Measurements from ENCODE around the gene COQ10B. TPM values are rescaled to one million over a fixed set of nuclear protein-coding genes. Genes with fewer than 3 reads are reported as not detected.
A peak's percentile ranks its signal among the peaks of the same experiment; 100 is the strongest.

COQ10B gene
- total RNA-seq, result 10 to 100 TPM; 26.6 to 39.9 (median 33.8) TPM
- polyA plus RNA-seq, result 10 to 100 TPM; 21.6 to 38.5 TPM
- long read RNA-seq, donor 1, transcript COQ10B-201 (5 exons, 2,239 nt), result major isoform, 87 of 88 reads
- long read RNA-seq, donor 1, partial matches to known transcripts, result 0 of 88 reads
- long read RNA-seq, donor 1, other reads (novel, unspliced or antisense), result 0 of 88 reads
- long read RNA-seq, donor 2, transcript COQ10B-201 (5 exons, 2,239 nt), result major isoform, 403 of 415 reads
- long read RNA-seq, donor 2, partial matches to known transcripts, result 6 of 415 reads
- long read RNA-seq, donor 2, other reads (novel, unspliced or antisense), result 2 of 415 reads
- long read RNA-seq, donor 3, transcript COQ10B-201 (5 exons, 2,239 nt), result major isoform, 71 of 74 reads
- long read RNA-seq, donor 3, partial matches to known transcripts, result 1 of 74 reads
- long read RNA-seq, donor 3, other reads (novel, unspliced or antisense), result 1 of 74 reads

DNA sequence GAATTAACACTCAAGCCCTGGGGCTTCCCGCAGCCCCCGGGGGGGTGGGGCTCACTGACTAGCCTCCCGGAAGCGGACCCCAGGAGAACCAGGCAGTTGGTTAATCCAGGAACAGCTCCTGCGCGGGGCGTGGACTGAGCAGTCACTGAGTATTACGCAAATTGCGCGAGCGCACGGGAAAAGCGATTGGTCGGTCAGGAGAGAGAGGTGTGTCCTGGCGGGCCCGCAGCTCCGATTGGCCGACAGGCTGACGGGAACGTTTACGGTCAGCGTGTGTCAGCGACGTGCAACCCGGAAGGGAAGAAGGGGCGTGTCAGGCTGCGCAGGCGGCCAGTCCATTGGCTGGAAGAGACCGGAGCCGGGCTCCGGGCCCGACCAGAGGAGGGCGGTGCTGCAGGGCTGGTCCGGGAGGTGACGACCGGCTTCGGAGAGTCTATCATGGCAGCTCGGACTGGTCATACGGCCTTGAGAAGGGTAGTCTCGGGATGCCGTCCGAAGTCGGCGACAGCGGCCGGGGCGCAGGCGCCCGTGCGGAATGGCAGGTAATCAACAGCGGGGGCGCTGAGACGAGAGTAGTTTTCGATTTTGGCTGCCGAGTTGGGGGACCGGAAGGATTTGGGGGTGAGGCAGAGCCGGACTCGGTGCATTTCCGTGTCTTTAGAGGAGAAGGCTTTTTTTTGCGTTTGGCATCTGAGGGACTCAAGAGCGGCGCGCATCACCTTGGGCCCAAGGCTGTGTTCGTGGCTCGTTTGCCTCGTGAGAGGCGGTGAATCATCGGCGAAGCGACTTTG, at the start of gene COQ10B:
Gene COQ10B (plus strand): TSS at position 430 of the 791 bp plus-strand sequence. CDS start 9 bp downstream, at position 439.
- Histone ChIP-seq H3K4me1 (peaks cover 0 to 44% (median 19%) of the 10 kb centered on the region in 12 donors), H3K27me3 (no peaks in the 10 kb centered on the region), H3K27ac (peak within 1 kb of the TSS; percentile 88 to 100 (median 98)), H3K9me3 (no peaks in the 10 kb centered on the region), H3K36me3 (no peaks in the 10 kb centered on the region), H3K4me3 (peak within 1 kb of the TSS; percentile 44 to 98 (median 78))
- peak; percentile 99 to 100 (median 100) for DNase-seq
- peak; percentile 36 to 89 for TF ChIP-seq POLR2A (IDR thresholded peaks at IDR 0.05)
- TF ChIP-seq, protein P1, sequence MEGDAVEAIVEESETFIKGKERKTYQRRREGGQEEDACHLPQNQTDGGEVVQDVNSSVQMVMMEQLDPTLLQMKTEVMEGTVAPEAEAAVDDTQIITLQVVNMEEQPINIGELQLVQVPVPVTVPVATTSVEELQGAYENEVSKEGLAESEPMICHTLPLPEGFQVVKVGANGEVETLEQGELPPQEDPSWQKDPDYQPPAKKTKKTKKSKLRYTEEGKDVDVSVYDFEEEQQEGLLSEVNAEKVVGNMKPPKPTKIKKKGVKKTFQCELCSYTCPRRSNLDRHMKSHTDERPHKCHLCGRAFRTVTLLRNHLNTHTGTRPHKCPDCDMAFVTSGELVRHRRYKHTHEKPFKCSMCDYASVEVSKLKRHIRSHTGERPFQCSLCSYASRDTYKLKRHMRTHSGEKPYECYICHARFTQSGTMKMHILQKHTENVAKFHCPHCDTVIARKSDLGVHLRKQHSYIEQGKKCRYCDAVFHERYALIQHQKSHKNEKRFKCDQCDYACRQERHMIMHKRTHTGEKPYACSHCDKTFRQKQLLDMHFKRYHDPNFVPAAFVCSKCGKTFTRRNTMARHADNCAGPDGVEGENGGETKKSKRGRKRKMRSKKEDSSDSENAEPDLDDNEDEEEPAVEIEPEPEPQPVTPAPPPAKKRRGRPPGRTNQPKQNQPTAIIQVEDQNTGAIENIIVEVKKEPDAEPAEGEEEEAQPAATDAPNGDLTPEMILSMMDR (IDR thresholded peaks at IDR 0.05), result peak in 11 of 12 donors; percentile 6 to 71 (median 42)
- intact Hi-C loops (cut with DNase I), result loop anchor here in 9 of 10 donors (1.0 to 10.0 kb wide), 9 partner anchors 17 to 251 kb away; partner anchors contain the start of genes SF3B1 (in 7 of the 9), HSPE1 (in 5 of the 9), HSPD1 (in 2 of the 9) and MARS2 (in 1 of the 9)
- peak; percentile 98 to 99 (median 98) for ATAC-seq
- WGBS, 4 donors, result 0 to 1% (median 0%) methylated on average over 41 to 70 of the region's 70 CpGs

DNA sequence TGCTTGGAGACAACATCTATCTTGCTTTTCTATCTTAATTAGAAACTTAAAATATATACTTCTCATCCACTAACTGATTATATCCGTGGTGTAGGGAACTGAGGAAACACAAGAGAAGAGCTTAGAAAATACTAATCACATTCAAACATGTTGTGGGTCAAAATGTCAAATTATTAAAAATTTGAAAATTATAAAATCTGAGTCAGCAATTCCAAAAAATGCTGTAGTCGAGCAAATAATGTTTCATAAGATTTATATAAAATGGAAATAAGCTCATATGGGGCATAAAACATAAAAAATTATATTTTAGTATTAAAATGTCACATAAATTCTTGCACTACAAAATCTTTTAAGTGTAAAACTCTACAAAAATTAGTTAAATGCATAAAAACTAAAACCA, 47.8 kb upstream of the COQ10B start:
- 84 to 90% (median 86%) methylated on average over 2 of the region's 2 CpGs for WGBS, 4 donors
- DNase-seq (no peak), ATAC-seq (no peak)
- no peak for TF ChIP-seq POLR2A (IDR thresholded peaks at IDR 0.05)
- TF ChIP-seq, protein P1 (IDR thresholded peaks at IDR 0.05), result no peak
- no peak overlapping the region for H3K27ac ChIP-seq
- H3K36me3 ChIP-seq, result peaks cover 11 to 100% (median 100%) of the 10 kb centered on the region in 9 donors
- no peak overlapping the region for H3K4me3 ChIP-seq
- no peaks in the 10 kb centered on the region for H3K4me1 ChIP-seq
- H3K9me3 ChIP-seq, result no peaks in the 10 kb centered on the region
- intact Hi-C loops (cut with DNase I), result loop anchor here in 3 of 10 donors (5.0 to 10.0 kb wide), 3 partner anchors 77 to 621 kb away; partner anchors contain the start of gene HSPD1 (in 2 of the 3)
- no peaks in the 10 kb centered on the region for H3K27me3 ChIP-seq

DNA sequence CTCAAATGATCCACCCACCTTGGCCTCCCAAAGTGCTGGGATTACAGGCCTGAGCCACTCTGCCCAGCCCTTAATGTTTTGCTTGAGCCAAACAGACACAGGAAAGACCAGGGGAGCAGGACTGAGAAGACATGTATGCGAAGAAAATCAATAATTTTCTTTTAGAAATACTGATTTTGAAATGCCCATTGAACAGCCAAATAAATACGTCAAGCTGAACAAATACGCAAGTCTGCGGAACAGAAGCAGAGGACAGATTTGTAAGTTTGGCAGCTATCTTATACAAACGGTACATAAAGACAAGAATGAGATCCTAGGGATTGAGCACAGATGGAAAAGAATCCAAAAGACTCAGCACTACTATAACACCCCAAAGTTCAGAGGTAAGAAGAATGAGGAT, 39.3 kb upstream of the COQ10B start:
- no peak overlapping the region for H3K4me3 ChIP-seq
- ATAC-seq (no peak), DNase-seq (no peak)
- H3K27ac ChIP-seq, result no peak overlapping the region
- no peaks in the 10 kb centered on the region for H3K27me3 ChIP-seq
- WGBS, 4 donors, result 89 to 94% (median 91%) methylated on average over 5 of the region's 5 CpGs
- H3K36me3 ChIP-seq, result peaks cover 10 to 100% (median 100%) of the 10 kb centered on the region in 9 donors
- no peak for TF ChIP-seq POLR2A (IDR thresholded peaks at IDR 0.05)
- TF ChIP-seq, protein P1 (IDR thresholded peaks at IDR 0.05), result no peak
- peaks cover 0 to 4% (median 0%) of the 10 kb centered on the region in 12 donors for H3K4me1 ChIP-seq
- no peaks in the 10 kb centered on the region for H3K9me3 ChIP-seq
- intact Hi-C loops (cut with DNase I), result loop anchor here in 3 of 10 donors (10.0 kb wide), 4 partner anchors 51 to 361 kb away; partner anchors contain the start of gene HSPD1 (in 1 of the 3)
